Stimulated activated CD4-positive, alpha-beta T cell treated with anti-CD3 and anti-CD28 coated beads, Interleukin-2, amount 100 ng/mL, for 48 hours (primary cell): ENCODE results near the gene ATP4A.

Source experiments
- DNase-seq, 2 donors: peaks; one replicate each; pipeline ENCODE4 v3.0.0-alpha.2; 2020

ATP4A gene

GRCh38 chr19:35522745-35523327 is 40.6 kb downstream of the ATP4A start:
- no peak for DNase-seq

- no peak for DNase-seq
These were observed 42.2 kb downstream of the ATP4A start for GRCh38 chr19:35521124-35521743.

DNA sequence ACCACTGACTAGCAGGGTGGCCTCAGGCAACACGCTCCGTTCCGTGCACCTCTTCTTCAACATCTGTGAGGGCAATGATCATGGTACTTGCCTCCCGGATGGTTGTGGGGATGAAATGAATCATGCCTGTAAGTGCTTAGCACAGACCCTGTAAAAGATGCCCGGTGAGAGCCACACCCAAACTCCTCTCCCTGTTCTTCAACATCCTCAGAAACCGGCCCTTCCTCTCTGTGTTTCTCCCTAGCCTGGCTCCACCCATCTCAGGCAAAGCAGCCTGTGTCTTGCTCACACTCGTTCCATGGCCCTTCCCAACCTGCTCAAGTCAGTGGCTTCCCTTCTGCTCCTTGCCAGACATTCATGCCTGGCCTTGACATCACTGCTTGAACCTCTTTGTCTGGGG is 44.2 kb downstream of the ATP4A start:
- no peak for DNase-seq

DNA sequence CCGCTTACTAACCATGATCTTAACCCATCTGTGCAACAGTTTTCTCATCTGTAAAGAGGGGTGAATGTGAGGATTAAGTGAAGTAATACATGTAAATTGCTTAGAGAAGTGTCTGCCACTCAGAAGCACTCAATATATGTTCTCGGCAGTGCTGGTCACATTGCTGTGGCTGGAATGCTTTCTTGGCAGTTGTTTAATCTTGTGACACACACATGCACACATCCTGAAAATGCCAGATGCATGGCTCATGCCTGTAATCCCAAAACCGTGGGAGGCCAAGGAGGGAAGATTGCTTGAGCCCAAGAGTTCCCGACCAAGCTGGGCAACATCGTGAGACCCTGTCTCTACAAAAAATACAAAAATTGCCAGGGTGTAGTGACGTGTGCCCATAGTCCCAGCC is 45.1 kb downstream of the ATP4A start:
- DNase-seq: no peak

DNA sequence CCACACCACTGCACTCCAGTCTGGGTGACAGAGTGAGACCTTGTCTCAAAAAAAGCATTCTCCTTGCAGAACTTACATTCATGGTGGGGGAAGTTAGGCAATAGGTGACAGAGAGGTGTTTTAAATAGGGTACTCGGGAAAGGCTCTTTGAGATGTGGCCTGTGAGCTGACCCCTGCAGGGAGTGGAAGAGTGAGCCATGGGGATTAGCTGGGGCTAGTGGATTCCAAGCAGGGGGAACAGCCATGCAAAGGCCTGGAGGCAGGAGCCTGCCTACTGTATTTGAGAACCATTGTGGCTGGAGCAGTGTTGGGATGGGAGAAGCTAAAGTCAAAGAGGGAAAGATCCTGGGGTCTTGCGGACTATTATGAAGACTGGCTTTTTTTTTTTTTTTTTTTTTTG is 46.1 kb downstream of the ATP4A start:
- no peak for DNase-seq

DNA sequence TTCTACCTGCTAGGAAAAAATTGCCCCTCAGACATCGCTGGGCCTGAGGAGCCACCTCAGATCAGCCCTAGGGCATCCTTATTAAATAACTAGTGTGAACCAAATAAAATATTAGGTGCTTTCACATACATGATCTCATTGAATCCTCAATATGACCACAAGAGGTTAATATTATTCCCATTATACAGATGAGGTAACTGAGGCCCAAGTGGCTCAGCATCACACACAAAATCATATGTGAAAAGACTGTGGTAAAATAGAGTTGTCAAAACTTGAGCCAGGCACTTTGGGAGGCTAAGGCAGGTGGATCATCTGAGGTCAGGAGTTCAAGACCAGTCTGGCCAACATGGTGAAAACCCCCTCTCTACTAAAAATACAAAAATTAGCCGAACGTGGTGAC is 47.1 kb downstream of the ATP4A start:
- DNase-seq: no peak

- no peak for DNase-seq
These were observed 49.1 kb downstream of the ATP4A start for GRCh38 chr19:35514282-35514809.

GRCh38 chr19:35513628-35514281 is 49.7 kb downstream of the ATP4A start, which contains the start of gene DMKN:
DMKN (minus strand) TSS chr19:35513649; CDS start chr19:35513475, 174 bp downstream.
- DNase-seq: no peak

GRCh38 chr19:35512831-35513627 is 50.4 kb downstream of the ATP4A start:
- no peak for DNase-seq

DNA sequence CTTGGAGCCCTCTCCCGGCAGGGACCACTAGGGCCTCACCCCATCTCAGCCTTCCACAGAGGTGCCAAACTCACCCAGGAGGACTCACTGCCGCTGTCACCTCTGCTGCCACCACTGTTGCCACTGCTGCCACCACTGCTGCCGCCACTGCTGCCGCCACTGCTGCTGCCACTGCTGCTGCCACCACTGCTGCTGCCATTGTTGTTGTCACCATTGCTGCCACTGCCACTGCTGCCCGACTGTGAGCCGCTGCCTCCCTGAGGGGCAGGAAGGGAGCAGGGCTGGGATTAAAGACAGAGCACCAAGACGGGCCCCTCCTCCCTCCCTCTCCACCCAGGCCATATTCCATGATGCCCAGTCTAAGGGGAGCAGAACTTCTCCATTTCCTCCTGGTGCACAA is 52.1 kb downstream of the ATP4A start:
- no peak for DNase-seq

DNA sequence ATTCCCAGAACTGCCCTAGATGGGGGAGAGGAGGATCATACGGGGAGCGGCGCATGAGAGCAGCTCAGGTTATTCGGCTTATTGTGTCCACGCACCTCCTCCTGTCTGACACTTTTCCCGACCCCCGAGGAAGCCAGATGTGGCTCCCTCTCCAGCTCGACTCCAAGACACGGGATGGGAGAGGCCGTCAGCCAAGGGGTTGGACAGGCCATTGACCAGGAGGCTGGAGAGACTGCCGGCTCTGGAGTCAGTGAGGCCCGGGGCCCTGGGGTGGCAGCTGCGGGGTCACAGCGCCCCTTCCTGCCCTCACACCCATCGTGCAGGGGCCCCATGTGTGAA is 52.9 kb downstream of the ATP4A start:
- no peak for DNase-seq

DNA sequence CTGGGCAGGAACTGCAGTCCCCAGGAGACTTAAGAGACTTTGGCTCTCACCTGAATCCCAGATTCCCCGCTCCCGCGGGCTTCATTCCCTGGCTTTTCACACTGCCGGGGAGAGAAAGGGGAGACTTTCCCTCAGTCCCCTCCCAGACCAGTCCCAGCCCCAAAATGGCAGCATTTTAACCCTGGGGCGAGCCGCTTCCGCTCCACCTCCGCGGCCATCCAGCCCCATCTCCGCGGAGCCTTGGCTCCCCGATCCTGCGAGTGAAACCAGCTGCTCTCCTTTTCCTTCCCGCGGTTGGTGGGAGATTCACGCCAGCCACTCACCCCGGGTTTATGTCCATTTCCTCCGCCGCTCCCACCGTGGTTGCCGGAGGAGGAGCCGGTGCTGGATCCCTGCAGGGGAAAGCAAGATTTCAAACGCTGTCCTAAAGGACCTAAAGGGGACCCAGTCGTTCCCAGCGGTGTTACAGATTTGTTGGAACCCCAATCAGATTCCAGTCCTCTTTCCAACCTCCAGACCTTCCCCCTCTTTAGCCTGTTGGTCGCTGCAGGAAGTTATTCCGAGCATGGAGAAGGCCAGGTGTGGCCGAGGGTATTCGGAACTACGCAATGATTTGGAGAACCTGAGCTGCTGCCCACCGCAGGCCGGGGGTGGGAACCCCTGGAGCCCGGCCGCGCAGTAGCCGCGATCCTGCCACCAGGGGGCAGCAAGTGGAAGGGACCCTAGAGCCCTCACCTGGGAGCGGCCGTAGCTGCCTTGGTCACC is 53.4 kb downstream of the ATP4A start:
- peak; percentile 81 to 84 for DNase-seq

DNA sequence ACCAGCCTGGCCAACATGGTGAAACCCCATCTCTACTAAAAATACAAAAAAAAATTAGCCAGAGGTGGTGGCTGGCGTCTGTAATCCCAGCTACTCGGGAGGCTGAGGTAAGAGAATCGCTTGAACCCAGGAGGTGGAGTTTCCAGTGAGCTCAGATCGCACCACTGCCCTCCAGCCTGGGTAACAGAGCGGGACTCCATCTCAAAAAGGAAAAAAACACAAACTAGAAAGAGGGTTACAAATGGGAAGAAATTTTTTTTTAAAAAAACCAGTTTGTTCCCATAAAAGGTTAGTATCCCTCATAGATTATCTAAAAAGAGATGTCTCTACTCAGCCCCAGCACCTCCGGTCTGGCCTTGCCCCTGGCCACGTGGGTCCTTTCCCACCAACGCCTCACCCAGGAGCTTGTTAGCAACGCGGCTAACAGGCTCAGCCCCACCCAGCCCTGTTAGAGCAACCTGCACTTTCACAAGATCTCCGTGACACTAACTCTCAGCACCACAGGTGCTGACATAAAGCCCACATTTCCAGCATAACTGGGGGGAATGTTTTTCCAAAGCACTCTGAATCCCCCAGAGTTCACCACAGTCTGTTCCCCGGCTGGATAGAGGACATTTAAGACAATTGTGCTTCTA is 54.3 kb downstream of the ATP4A start:
- no peak for DNase-seq

DNA sequence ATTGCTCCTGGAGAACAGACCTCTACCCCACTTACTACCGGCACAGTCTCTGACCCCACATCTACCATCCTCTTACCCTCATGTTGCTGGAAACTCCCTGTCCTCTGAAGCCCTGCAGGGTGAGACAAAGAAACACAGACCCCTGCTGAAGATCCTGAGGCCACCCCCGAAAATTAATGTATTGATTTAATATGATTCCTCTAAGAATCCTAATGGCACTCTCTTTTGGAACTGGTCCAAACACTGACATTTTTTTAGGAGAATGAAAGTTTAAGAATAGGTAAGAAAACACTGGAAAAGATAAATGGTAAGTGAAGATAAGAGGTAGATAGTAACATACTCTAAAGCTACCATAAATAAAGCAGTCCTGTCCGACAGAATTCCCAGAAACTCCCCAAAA is 55.3 kb downstream of the ATP4A start:
- no peak for DNase-seq

GRCh38 chr19:35507561-35507960 is 55.9 kb downstream of the ATP4A start:
- no peak for DNase-seq

GRCh38 chr19:35506011-35506410 is 57.4 kb downstream of the ATP4A start:
- no peak for DNase-seq

GRCh38 chr19:35502751-35503150 is 60.7 kb downstream of the ATP4A start:
- no peak for DNase-seq

- no peak for DNase-seq
These were observed 61.8 kb downstream of the ATP4A start for GRCh38 chr19:35501684-35502083.

DNA sequence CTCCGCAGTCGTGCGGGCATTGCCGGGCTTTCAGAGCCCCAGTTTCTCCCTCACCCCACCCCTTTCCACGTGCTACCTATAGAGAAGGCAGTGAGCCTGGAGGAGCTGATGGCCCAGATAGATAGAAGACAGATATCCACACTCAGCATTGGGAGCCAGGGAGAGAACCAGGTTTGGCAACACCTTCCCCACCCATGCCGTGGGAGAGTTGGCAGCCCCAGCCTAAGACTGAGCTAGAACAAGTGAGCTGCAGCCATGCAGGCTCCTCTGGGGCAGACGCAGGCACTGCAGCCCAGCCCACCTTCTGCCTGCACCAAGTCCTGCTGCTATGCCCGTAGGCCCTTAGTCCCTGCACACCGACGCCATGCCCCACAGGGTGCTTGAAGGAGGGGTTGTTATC is 62.8 kb downstream of the ATP4A start:
- no peak for DNase-seq
